Measurements from ENCODE around the gene ANXA6. TPM values are rescaled to one million over a fixed set of nuclear protein-coding genes. Genes with fewer than 3 reads are reported as not detected.

Gene ANXA6
- total and polyA plus RNA-seq, 9 of the 15 experiments (the other 6 are each of a cell fraction or from before 2014, with no cell fraction given) = 0.70 to 13.2 (median 8.3) TPM

DNA sequence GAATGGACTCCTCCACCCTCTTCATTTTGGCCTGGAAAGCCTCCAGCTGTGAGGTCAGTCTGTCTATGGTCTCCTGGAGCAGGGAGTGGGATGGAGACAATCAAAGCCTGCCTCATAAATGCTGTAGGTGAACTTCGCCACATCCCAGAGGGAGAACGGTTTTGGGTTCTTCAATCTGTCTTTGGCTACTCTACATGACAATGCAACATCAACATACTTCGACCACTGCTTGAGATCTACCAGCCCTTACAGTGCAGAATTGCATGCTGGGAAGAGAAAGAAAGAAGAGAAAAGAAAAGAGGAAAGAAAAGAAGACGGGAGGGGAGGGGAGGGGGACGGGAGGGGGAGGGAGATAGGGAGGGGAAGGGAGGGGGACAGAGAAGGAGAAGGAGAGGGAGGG lies 28.5 kb upstream of the ANXA6 start:
- intact Hi-C loops (cut with micrococcal nuclease) = no loop called here
- H3K9me3 ChIP-seq (replicated peaks; ENCODE audit: control insufficient read depth, insufficient read depth, low read depth, low read length) = no peaks in the 10 kb centered on the region; the same call in none of the 2 replicates
- H3K4me2 ChIP-seq (ENCODE audit: insufficient read depth, low read length) = no peak overlapping the region
- H4K20me1 ChIP-seq (replicated peaks; ENCODE audit: control insufficient read depth, insufficient read depth, low read length) = 0 out of 2 replicates have a peak, but pooled peaks cover 4% of the 10 kb centered on the region
- no peak for TF ChIP-seq ZNF134 (CRISPR knock-in tag; conservative IDR thresholded peaks at IDR 0.05)
- TF ChIP-seq, protein P1, sequence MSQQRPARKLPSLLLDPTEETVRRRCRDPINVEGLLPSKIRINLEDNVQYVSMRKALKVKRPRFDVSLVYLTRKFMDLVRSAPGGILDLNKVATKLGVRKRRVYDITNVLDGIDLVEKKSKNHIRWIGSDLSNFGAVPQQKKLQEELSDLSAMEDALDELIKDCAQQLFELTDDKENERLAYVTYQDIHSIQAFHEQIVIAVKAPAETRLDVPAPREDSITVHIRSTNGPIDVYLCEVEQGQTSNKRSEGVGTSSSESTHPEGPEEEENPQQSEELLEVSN (IDR thresholded peaks at IDR 0.05; ENCODE audit: borderline replicate concordance in 1 of 2, extremely low read depth in 1 of 2, insufficient read depth in 1 of 2, insufficient read length in 1 of 2, low read depth in 1 of 2, low read length in 1 of 2, poor library complexity in 1 of 2, severe bottlenecking in 1 of 2) = no peak
- TF ChIP-seq KAT7 (CRISPR knock-in tag; IDR thresholded peaks at IDR 0.05; ENCODE audit: borderline replicate concordance) = no peak
- TF ChIP-seq ZBTB8A (IDR thresholded peaks at IDR 0.05; ENCODE audit: partially characterized antibody) = no peak
- TF ChIP-seq SMAD1 (IDR thresholded peaks at IDR 0.05; ENCODE audit: low read depth, low read length, partially characterized antibody) = no peak
- TF ChIP-seq, protein P2, sequence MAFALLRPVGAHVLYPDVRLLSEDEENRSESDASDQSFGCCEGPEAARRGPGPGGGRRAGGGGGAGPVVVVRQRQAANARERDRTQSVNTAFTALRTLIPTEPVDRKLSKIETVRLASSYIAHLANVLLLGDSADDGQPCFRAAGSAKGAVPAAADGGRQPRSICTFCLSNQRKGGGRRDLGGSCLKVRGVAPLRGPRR (CRISPR knock-in tag; IDR thresholded peaks at IDR 0.05) = no peak
- no peak for TF ChIP-seq POLR3A (IDR thresholded peaks at IDR 0.05; ENCODE audit: borderline replicate concordance, extremely low read depth, insufficient read depth, insufficient read length)
- no peak for TF ChIP-seq ZNF586 (CRISPR knock-in tag; conservative IDR thresholded peaks at IDR 0.05)
- no peak for TF ChIP-seq TBL1XR1 (IDR thresholded peaks at IDR 0.05; ENCODE audit: low read length in 2 of 2)
- no peak for TF ChIP-seq SMAD4 (CRISPR knock-in tag; conservative IDR thresholded peaks at IDR 0.05)
- no peaks in the 10 kb centered on the region for H3K4me1 ChIP-seq (replicated peaks in 1 of 2; ENCODE audit: control insufficient read depth in 2 of 2, insufficient read depth in 2 of 2, low read length in 2 of 2)
- no peak for DNase-seq (ENCODE audit: extremely low read depth in 1 of 4, low spot score in 3 of 4)
- peaks cover 2% of the 10 kb centered on the region for H3K9me1 ChIP-seq (ENCODE audit: control insufficient read depth, insufficient read depth, low read length)
- H3K79me2 ChIP-seq (ENCODE audit: control insufficient read depth, insufficient read depth, low read length) = no peaks in the 10 kb centered on the region
- no TSS peak for BruUV-seq (replicated peaks)
- no peak overlapping the region for H2AFZ ChIP-seq (ENCODE audit: low read depth, low read length)
- H3K27ac ChIP-seq (ENCODE audit: extremely low read depth, low read depth, low read length) = no peak overlapping the region
- no peaks in the 10 kb centered on the region for H3K36me3 ChIP-seq (ENCODE audit: control insufficient read depth, insufficient read depth, low read length)
- H3K27me3 ChIP-seq (ENCODE audit: control insufficient read depth in 2 of 2, insufficient read depth in 2 of 2, low read length in 2 of 2) = no peaks in the 10 kb centered on the region
- H3K9ac ChIP-seq (ENCODE audit: insufficient read depth in 1 of 2, low read depth in 2 of 2, low read length in 2 of 2) = no peak overlapping the region
- WGBS (ENCODE audit: insufficient coverage, low coverage, missing lambda C conversion rate) = 25% methylated on average over 3 of the region's 5 CpGs
- no peak overlapping the region for H3K4me3 ChIP-seq
- no peak for ATAC-seq
- CTCF ChIA-PET (ENCODE audit: low intra/inter-chr PET ratio) = no interaction called here
- FAIRE-seq = no peak
- POLR2A ChIA-PET = no interaction called here
- in situ Hi-C loops (cut with MboI) = no loop called here
